ENCODE results near the gene MMP3. TPM values are rescaled to one million over a fixed set of nuclear protein-coding genes. Genes with fewer than 3 reads are reported as not detected.

Gene MMP3
- total RNA-seq, 4 donors from 2014 or later = 0.32 to 7.5 (median 1.3) TPM

- Histone ChIP-seq H3K36me3 (no peaks in the 10 kb centered on the region), H3K27ac (replicated peaks in 1 of 4) (no peak overlapping the region), H3K4me1 (no peaks in the 10 kb centered on the region), H3K4me3 (no peak overlapping the region), H3K27me3 (no peaks in the 10 kb centered on the region), H3K9me3 (no peaks in the 10 kb centered on the region)
- DNase-seq (ENCODE audit: extremely low spot score) = no peak
- intact Hi-C loops (cut with DNase I) = no loop called here
- TF ChIP-seq EP300 (IDR thresholded peaks at IDR 0.05) (no peak), POLR2A (IDR thresholded peaks at IDR 0.05; ENCODE audit: low read depth) (no peak), CTCF (IDR thresholded peaks at IDR 0.05) (no peak), POLR2AphosphoS5 (IDR thresholded peaks at IDR 0.05) (no peak)
- 50% methylated on average over 1 of the region's 1 CpG for WGBS
Observed at GRCh38 chr11:102842930-102843329, 479 bp downstream of the MMP3 start.

- WGBS = 63% methylated on average over 5 of the region's 5 CpGs
- Histone ChIP-seq H3K4me3 (no peak overlapping the region), H3K9me3 (no peaks in the 10 kb centered on the region), H3K27me3 (no peaks in the 10 kb centered on the region), H3K27ac (replicated peaks in 1 of 4) (no peak overlapping the region), H3K36me3 (no peaks in the 10 kb centered on the region), H3K4me1 (no peaks in the 10 kb centered on the region)
- DNase-seq (ENCODE audit: extremely low spot score) = no peak
- intact Hi-C loops (cut with DNase I) = no loop called here
- TF ChIP-seq POLR2AphosphoS5 (IDR thresholded peaks at IDR 0.05) (no peak), CTCF (IDR thresholded peaks at IDR 0.05) (no peak), POLR2A (IDR thresholded peaks at IDR 0.05; ENCODE audit: low read depth) (no peak), EP300 (IDR thresholded peaks at IDR 0.05) (no peak)
Observed at GRCh38 chr11:102840018-102840417, 3.4 kb downstream of the MMP3 start.

- no peak overlapping the region for H3K27ac ChIP-seq (replicated peaks in 1 of 4)
- intact Hi-C loops (cut with DNase I) = loop anchor here (10.0 kb wide), 1 partner anchor 97 kb away; no protein-coding TSS in a partner anchor
- H3K36me3 ChIP-seq = no peaks in the 10 kb centered on the region
- H3K27me3 ChIP-seq = no peaks in the 10 kb centered on the region
- no peak overlapping the region for H3K4me3 ChIP-seq
- no peaks in the 10 kb centered on the region for H3K9me3 ChIP-seq
- no peak for DNase-seq (ENCODE audit: extremely low spot score)
- WGBS = 67% methylated on average over 2 of the region's 2 CpGs
- H3K4me1 ChIP-seq = no peaks in the 10 kb centered on the region
- no peak for TF ChIP-seq POLR2AphosphoS5 (IDR thresholded peaks at IDR 0.05)
- TF ChIP-seq POLR2A (IDR thresholded peaks at IDR 0.05; ENCODE audit: low read depth) = no peak
- TF ChIP-seq CTCF (IDR thresholded peaks at IDR 0.05) = no peak
- TF ChIP-seq EP300 (IDR thresholded peaks at IDR 0.05) = no peak
Observed at GRCh38 chr11:102837646-102838045, 5.8 kb downstream of the MMP3 start.

- Histone ChIP-seq H3K27ac (replicated peaks in 1 of 4) (no peak overlapping the region), H3K4me3 (no peak overlapping the region), H3K36me3 (no peaks in the 10 kb centered on the region), H3K9me3 (no peaks in the 10 kb centered on the region), H3K4me1 (no peaks in the 10 kb centered on the region), H3K27me3 (no peaks in the 10 kb centered on the region)
- no peak for DNase-seq (ENCODE audit: extremely low spot score)
- intact Hi-C loops (cut with DNase I) = loop anchor here (10.0 kb wide), 1 partner anchor 98 kb away; no protein-coding TSS in a partner anchor
- TF ChIP-seq EP300 (IDR thresholded peaks at IDR 0.05) (no peak), POLR2A (IDR thresholded peaks at IDR 0.05; ENCODE audit: low read depth) (no peak), POLR2AphosphoS5 (IDR thresholded peaks at IDR 0.05) (no peak), CTCF (IDR thresholded peaks at IDR 0.05) (no peak)
- 91% methylated on average over 2 of the region's 2 CpGs for WGBS
Observed at GRCh38 chr11:102837156-102837555, 6.3 kb downstream of the MMP3 start.

GRCh38 chr11:102836290-102836875, 7.0 kb downstream of the MMP3 start:
- no peak for DNase-seq (ENCODE audit: extremely low spot score)
- no peak for TF ChIP-seq POLR2A (IDR thresholded peaks at IDR 0.05; ENCODE audit: low read depth)
- TF ChIP-seq EP300 (IDR thresholded peaks at IDR 0.05) = no peak
- TF ChIP-seq CTCF (IDR thresholded peaks at IDR 0.05) = no peak
- TF ChIP-seq POLR2AphosphoS5 (IDR thresholded peaks at IDR 0.05) = no peak
- H3K27ac ChIP-seq (replicated peaks in 1 of 4) = no peak overlapping the region
- 25% methylated on average over 3 of the region's 3 CpGs for WGBS
- peaks cover 0 to 7% (median 0%) of the 10 kb centered on the region in 4 donors for H3K27me3 ChIP-seq
- H3K9me3 ChIP-seq = no peaks in the 10 kb centered on the region
- no peak overlapping the region for H3K4me3 ChIP-seq
- intact Hi-C loops (cut with DNase I) = loop anchor here (10.0 kb wide), 1 partner anchor 98 kb away; no protein-coding TSS in a partner anchor
- no peaks in the 10 kb centered on the region for H3K4me1 ChIP-seq
- H3K36me3 ChIP-seq = no peaks in the 10 kb centered on the region

Data from esophagus muscularis mucosa (tissue), 4 donors.